Stimulated activated CD4-positive, alpha-beta T cell treated with anti-CD3 and anti-CD28 coated beads, Interleukin-12 subunit alpha, Interleukin-12 subunit beta, amount 100 ng/mL, for 4 hours (primary cell): ENCODE measurements around the gene SFPQ.
"Not testable (repeated sequence)": the region's sequence is repeated elsewhere in the genome, so short reads cannot be mapped to it uniquely, and the experiment has no call there.

Experiments
- DNase-seq: peaks from one replicate; pipeline ENCODE4 v3.0.0-alpha.2; 2020

The SFPQ gene

GRCh38 chr1:35186239-35186638 lies 6.7 kb downstream of the SFPQ start:
- no peak for DNase-seq

- DNase-seq: no peak
These were observed 7.7 kb downstream of the SFPQ start for GRCh38 chr1:35185200-35185599.

GRCh38 chr1:35184495-35185199 lies 8.3 kb downstream of the SFPQ start:
- DNase-seq: no peak

GRCh38 chr1:35181790-35182455 lies 11.0 kb downstream of the SFPQ start:
- DNase-seq: no peak

GRCh38 chr1:35180776-35181374 lies 12.1 kb downstream of the SFPQ start:
- no peak for DNase-seq

GRCh38 chr1:35179908-35180307 lies 13.0 kb downstream of the SFPQ start:
- DNase-seq: no peak

GRCh38 chr1:35178874-35179380 lies 14.0 kb downstream of the SFPQ start:
- no peak for DNase-seq

GRCh38 chr1:35178295-35178695 lies 14.7 kb downstream of the SFPQ start:
- DNase-seq: no peak

- DNase-seq: no peak
These were observed 15.6 kb downstream of the SFPQ start for GRCh38 chr1:35177237-35177786.

GRCh38 chr1:35175602-35176001 lies 17.3 kb downstream of the SFPQ start:
- DNase-seq: no peak

GRCh38 chr1:35175098-35175576 lies 17.8 kb downstream of the SFPQ start:
- no peak for DNase-seq

GRCh38 chr1:35173909-35174540 lies 18.9 kb downstream of the SFPQ start:
- no peak for DNase-seq

- no peak for DNase-seq
These were observed 19.5 kb downstream of the SFPQ start for GRCh38 chr1:35173491-35173890.

- no peak for DNase-seq
These were observed 20.9 kb downstream of the SFPQ start for GRCh38 chr1:35172022-35172421.

GRCh38 chr1:35171579-35171978 lies 21.4 kb downstream of the SFPQ start:
- no peak for DNase-seq

- DNase-seq: no peak
These were observed 28.1 kb downstream of the SFPQ start for GRCh38 chr1:35164893-35165292.

- DNase-seq: no peak
These were observed 41.7 kb downstream of the SFPQ start for GRCh38 chr1:35151220-35151619.

- not testable (repeated sequence) for DNase-seq
These were observed 46.9 kb downstream of the SFPQ start for GRCh38 chr1:35145892-35146549.

GRCh38 chr1:35143737-35144508 lies 49.0 kb downstream of the SFPQ start:
- DNase-seq: no peak

GRCh38 chr1:35142728-35143127 lies 50.2 kb downstream of the SFPQ start:
- not testable (repeated sequence) for DNase-seq

GRCh38 chr1:35142294-35142693 lies 50.7 kb downstream of the SFPQ start:
- DNase-seq: not testable (repeated sequence)

- DNase-seq: not testable (repeated sequence)
These were observed 55.4 kb downstream of the SFPQ start for GRCh38 chr1:35137590-35137989.
